GM12801 (cell line): Measurements from ENCODE around the gene LANCL1.

ENCODE experiments used
- TF ChIP-seq, protein P1 (sequence below): IDR thresholded peaks from one replicate; pipeline ENCODE4 v1.5.1; 2011; ENCODE audit warnings: control low read depth; ENCODE audit not compliant: insufficient read length; ENCODE audit errors: extremely low read depth

Gene LANCL1

DNA sequence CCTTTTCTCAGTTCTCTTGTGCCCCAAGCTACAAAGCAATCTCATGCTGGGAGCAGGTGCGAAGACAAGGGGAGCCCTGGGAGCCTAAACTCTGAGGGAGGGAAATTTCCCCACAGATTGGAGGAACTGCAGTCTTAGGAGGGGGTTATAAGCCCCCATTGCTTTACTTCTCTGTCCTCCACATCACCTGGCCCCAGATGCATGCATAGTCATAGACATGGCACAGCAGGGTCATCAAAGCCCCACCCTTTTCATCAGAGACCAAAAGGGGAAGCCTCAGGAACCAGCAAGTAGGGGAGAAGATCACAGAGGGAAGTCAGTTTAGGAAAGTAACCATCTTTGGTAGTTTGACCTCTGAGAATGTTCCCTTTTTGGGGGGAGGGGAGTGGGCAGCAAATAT is 33.7 kb downstream of the LANCL1 start:
- TF ChIP-seq, protein P1, sequence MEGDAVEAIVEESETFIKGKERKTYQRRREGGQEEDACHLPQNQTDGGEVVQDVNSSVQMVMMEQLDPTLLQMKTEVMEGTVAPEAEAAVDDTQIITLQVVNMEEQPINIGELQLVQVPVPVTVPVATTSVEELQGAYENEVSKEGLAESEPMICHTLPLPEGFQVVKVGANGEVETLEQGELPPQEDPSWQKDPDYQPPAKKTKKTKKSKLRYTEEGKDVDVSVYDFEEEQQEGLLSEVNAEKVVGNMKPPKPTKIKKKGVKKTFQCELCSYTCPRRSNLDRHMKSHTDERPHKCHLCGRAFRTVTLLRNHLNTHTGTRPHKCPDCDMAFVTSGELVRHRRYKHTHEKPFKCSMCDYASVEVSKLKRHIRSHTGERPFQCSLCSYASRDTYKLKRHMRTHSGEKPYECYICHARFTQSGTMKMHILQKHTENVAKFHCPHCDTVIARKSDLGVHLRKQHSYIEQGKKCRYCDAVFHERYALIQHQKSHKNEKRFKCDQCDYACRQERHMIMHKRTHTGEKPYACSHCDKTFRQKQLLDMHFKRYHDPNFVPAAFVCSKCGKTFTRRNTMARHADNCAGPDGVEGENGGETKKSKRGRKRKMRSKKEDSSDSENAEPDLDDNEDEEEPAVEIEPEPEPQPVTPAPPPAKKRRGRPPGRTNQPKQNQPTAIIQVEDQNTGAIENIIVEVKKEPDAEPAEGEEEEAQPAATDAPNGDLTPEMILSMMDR = no peak

DNA sequence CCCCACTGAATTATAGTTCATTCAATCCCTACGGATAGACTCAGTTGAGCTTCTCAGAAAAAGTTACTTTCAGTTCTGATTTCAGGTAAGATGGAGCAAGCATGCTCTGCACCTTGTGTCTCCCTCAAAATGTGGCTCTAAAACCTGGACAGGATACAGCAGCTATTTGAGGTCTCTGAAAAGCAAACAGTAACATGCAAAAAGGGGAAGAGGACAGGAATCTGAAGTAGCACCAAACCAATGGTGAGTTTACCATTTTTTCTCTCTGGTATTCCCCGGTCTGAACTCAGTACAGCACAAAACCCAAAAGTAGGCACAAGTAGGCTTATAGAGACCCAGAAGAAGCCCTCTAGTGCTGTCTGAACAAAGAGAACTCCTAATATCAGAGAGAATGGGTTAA is 34.1 kb downstream of the LANCL1 start:
- TF ChIP-seq, protein P1 = no peak

- TF ChIP-seq, protein P1 = no peak
These were observed 36.4 kb downstream of the LANCL1 start for GRCh38 chr2:210440206-210440605.

GRCh38 chr2:210435439-210435838 is 41.1 kb downstream of the LANCL1 start:
- TF ChIP-seq, protein P1 = no peak

DNA sequence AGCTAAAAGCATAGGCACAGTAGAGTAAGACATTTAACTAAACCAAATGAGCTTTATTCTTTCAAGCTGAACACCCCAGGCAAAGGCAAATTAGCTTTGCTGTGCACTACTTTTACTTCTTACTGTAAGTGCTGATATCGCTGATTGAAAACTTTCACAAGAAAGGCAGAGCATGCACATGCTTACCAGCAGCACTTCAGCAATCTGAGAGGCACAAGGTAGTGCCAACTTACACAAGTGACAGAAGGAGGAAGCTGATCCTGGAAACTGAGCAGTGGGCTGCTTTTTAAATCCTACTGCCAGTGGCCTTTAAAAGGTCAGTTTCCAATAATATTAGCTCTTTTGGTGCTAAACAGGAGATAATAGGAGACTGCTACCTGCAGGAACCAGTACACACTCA is 43.9 kb downstream of the LANCL1 start:
- TF ChIP-seq, protein P1 = no peak

DNA sequence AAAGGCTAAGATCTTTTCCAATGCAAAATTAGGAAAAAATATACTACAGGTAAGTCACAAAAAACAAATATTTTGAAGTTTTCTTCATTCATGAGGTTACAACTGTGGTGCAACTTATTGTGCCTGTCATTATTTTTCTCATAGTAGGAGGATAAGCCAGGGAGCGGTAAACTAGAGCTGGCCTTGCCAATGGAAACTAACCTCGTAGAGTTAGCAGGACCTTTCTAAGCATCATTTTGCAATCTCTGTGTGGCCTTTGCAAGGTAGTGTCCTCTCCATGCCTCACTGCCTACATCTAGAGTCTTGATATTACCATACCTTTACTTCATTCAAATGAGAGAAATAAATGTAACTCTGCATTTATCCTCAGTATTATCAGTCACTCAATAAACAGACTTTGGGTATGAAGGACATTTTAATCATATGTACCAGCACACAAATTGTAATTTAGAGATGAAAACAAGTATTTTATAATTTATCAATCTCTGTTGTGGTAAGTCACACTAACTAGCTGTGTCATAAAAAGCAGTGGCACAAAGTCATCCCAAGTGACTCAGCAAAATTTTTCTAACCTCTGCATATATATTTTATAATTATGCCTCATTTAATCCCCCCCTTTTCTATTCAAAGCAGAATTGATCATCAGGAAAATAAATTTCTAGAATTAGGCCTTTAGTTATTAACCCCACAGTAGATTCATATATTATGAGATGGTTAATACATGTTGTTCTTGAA is 47.0 kb downstream of the LANCL1 start:
- TF ChIP-seq, protein P1 = no peak

- TF ChIP-seq, protein P1 = no peak
These were observed 48.0 kb downstream of the LANCL1 start for GRCh38 chr2:210428393-210429179.
